HG03097 (cell line): ENCODE measurements around the gene ABCA2.

Experiments
- ATAC-seq: cut with Tn5 transposase; IDR thresholded peaks from one replicate; pipeline ENCODE4 v1.9.1; 2021; ENCODE audit not compliant: unreplicated experiment, low FRiP score

ABCA2 gene

GRCh38 chr9:137027369-137028262, at the start of gene ABCA2:
ABCA2 (minus strand) TSS chr9:137028237; CDS start chr9:137028140, 97 bp downstream.
- ATAC-seq, result no peak

- peak; percentile 44 for ATAC-seq
Observed at GRCh38 chr9:137077010-137077747, 49.1 kb upstream of the ABCA2 start, which contains the start of gene UAP1L1. UAP1L1 (plus strand) TSS chr9:137077517; CDS start chr9:137077533, 16 bp downstream.

- peak; percentile 7 for ATAC-seq
Observed at GRCh38 chr9:137076636-137077009, 48.6 kb upstream of the ABCA2 start.

GRCh38 chr9:137075275-137075775, 47.3 kb upstream of the ABCA2 start:
- no peak for ATAC-seq

- ATAC-seq, result no peak
Observed at GRCh38 chr9:137074657-137075274, 46.7 kb upstream of the ABCA2 start.

GRCh38 chr9:137073992-137074399, 46.0 kb upstream of the ABCA2 start:
- ATAC-seq, result no peak

GRCh38 chr9:137071282-137071681, 43.2 kb upstream of the ABCA2 start:
- no peak for ATAC-seq

- peak; percentile 2 for ATAC-seq
Observed at GRCh38 chr9:137070906-137071275, 42.9 kb upstream of the ABCA2 start.

- peak; percentile 69 for ATAC-seq
Observed at GRCh38 chr9:137070201-137070905, 42.3 kb upstream of the ABCA2 start, which contains the start of gene SAPCD2. SAPCD2 (minus strand) TSS chr9:137070557; CDS start chr9:137070460, 97 bp downstream.

GRCh38 chr9:137069508-137070091, 41.6 kb upstream of the ABCA2 start:
- no peak for ATAC-seq

GRCh38 chr9:137068539-137069507, 40.8 kb upstream of the ABCA2 start:
- no peak for ATAC-seq

GRCh38 chr9:137067860-137068538, 40.0 kb upstream of the ABCA2 start:
- no peak for ATAC-seq

- no peak for ATAC-seq
Observed at GRCh38 chr9:137066096-137066861, 38.2 kb upstream of the ABCA2 start.

- ATAC-seq, result no peak
Observed at GRCh38 chr9:137065336-137065967, 37.4 kb upstream of the ABCA2 start.

- no peak for ATAC-seq
Observed at GRCh38 chr9:137064880-137065164, 36.8 kb upstream of the ABCA2 start.

GRCh38 chr9:137064027-137064879, 36.2 kb upstream of the ABCA2 start:
- ATAC-seq, result no peak
